H1 (cell line): ENCODE data around the gene KCNG3. TPM values are rescaled to one million over a fixed set of nuclear protein-coding genes. Genes with fewer than 3 reads are reported as not detected.

Source experiments
- CTCF ChIA-PET: fragments of 300-600 bp; sonication (Branson Sonifier 250); formaldehyde crosslinking; loops from one replicate; lab custom pipeline; 2021; ENCODE audit not compliant: partially characterized antibody; lab: Charles Lee
- POLR2A ChIA-PET: fragments of 300-600 bp; sonication (Branson Sonifier 250); formaldehyde crosslinking; loops from one replicate; lab custom pipeline; 2021; ENCODE audit warnings: inconsistent platforms; ENCODE audit not compliant: partially characterized antibody; lab: Charles Lee
- DNase-seq, 2 experiments: peaks; one replicate each; pipeline versions ENCODE4 v3.0.0 to v3.0.0-alpha.2; 2010 to 2022; ENCODE audit warnings: low spot score in 2 of 2, low read depth in 1 of 2, mixed read lengths in 1 of 2
- FAIRE-seq: peaks from 2 replicates; lab custom pipeline; 2011; peaks lifted over from hg19 to GRCh38; lab: Jason Lieb, UNC
- H2AFZ ChIP-seq: 2 replicates; pipeline ENCODE4 v1.8.1; 2012; ENCODE audit warnings: low read length, inconsistent platforms
- H2AK5ac ChIP-seq: 2 replicates; pipeline ENCODE4 v1.6.1; 2013; ENCODE audit warnings: low read depth, low read length
- H2BK120ac ChIP-seq: replicated peaks from 2 replicates; pipeline ENCODE3; 2013; ENCODE audit warnings: low read depth, low read length, inconsistent platforms
- H2BK12ac ChIP-seq: 2 replicates; pipeline ENCODE4 v1.6.1; 2013; ENCODE audit warnings: low read depth, low read length
- H2BK15ac ChIP-seq: 2 replicates; pipeline ENCODE4 v1.6.1; 2013; ENCODE audit warnings: low read length
- H2BK20ac ChIP-seq: 2 replicates; pipeline ENCODE4 v1.6.1; 2013; ENCODE audit warnings: low read length
- H2BK5ac ChIP-seq: 2 replicates; pipeline ENCODE4 v1.6.1; 2013; ENCODE audit warnings: low read depth, low read length
- H3K14ac ChIP-seq: 2 replicates; pipeline ENCODE4 v1.6.1; 2013; ENCODE audit warnings: inconsistent platforms; ENCODE audit not compliant: insufficient read length
- H3K18ac ChIP-seq: 2 replicates; pipeline ENCODE4 v1.6.1; 2013; ENCODE audit warnings: low read length; ENCODE audit errors: extremely low read depth
- H3K23ac ChIP-seq: 2 replicates; pipeline ENCODE4 v1.6.1; 2013; ENCODE audit warnings: inconsistent platforms; ENCODE audit not compliant: insufficient read length
- H3K23me2 ChIP-seq: 2 replicates; pipeline ENCODE4 v1.6.1; 2013; ENCODE audit warnings: low read depth, low read length
- H3K27ac ChIP-seq: 2 replicates; pipeline ENCODE4 v1.6.1; 2011; ENCODE audit warnings: low read depth, low read length, inconsistent platforms
- H3K27me3 ChIP-seq, 4 experiments: replicated peaks in 1 of 4; 1 replicate in 1 of 4; 2 replicates in 3 of 4; pipeline versions ENCODE4 v1.6.1 to v1.8.1; 2011 to 2013; ENCODE audit warnings: low read length in 3 of 4, mild to moderate bottlenecking in 3 of 4, inconsistent platforms in 2 of 4, mixed read lengths in 2 of 4, moderate library complexity in 1 of 4; ENCODE audit not compliant: control insufficient read depth in 3 of 4, insufficient read depth in 3 of 4; ENCODE audit errors: extremely low read depth in 1 of 4
- H3K36me3 ChIP-seq, 4 experiments: 2 replicates each; pipeline versions ENCODE4 v1.6.1 to v1.8.1; 2011 to 2013; ENCODE audit warnings: mild to moderate bottlenecking in 4 of 4, low read length in 3 of 4, moderate library complexity in 2 of 4, control low read depth in 1 of 4, inconsistent platforms in 1 of 4; ENCODE audit not compliant: insufficient read depth in 4 of 4, control insufficient read depth in 2 of 4
- H3K4ac ChIP-seq: replicated peaks from 2 replicates; pipeline ENCODE3; 2013; ENCODE audit warnings: low read length, low read depth, mixed read lengths, inconsistent platforms; ENCODE audit not compliant: insufficient read length
- H3K4me1 ChIP-seq, 4 experiments: replicated peaks in 1 of 4; 1 replicate in 1 of 4; 2 replicates in 3 of 4; pipeline versions ENCODE4 v1.6.1 to v1.8.1; 2011 to 2013; ENCODE audit warnings: low read length in 3 of 4, inconsistent platforms in 2 of 4, mixed read lengths in 1 of 4; ENCODE audit not compliant: insufficient read depth in 4 of 4, control insufficient read depth in 3 of 4
- H3K4me2 ChIP-seq, 2 experiments: 2 replicates each; pipeline versions ENCODE4 v1.6.1 to v1.8.1; 2011 to 2013; ENCODE audit warnings: low read depth in 2 of 2, low read length in 2 of 2, control low read depth in 1 of 2, inconsistent platforms in 1 of 2, mild to moderate bottlenecking in 1 of 2; ENCODE audit not compliant: insufficient read depth in 1 of 2
- H3K4me3 ChIP-seq, 4 experiments: fragments of 200-600, 300-600 bp in 1 of 4; sonication (generic), shearing (Covaris generic), sonication (Bioruptor Twin) in 1 of 4; 2 replicates each; pipeline versions ENCODE4 v1.5.1 to v1.8.1; 2011 to 2016; ENCODE audit warnings: low read length in 4 of 4, low read depth in 3 of 4, control low read depth in 2 of 4, inconsistent platforms in 2 of 4, mild to moderate bottlenecking in 2 of 4, mixed read lengths in 1 of 4, moderate library complexity in 1 of 4; ENCODE audit not compliant: insufficient read depth in 2 of 4; ENCODE audit errors: extremely low read depth in 1 of 4
- H3K56ac ChIP-seq: replicated peaks from 2 replicates; pipeline ENCODE3; 2013; ENCODE audit warnings: low read depth, mild to moderate bottlenecking, mixed read lengths, low read length, inconsistent platforms; ENCODE audit not compliant: insufficient read length
- H3K79me1 ChIP-seq: 2 replicates; pipeline ENCODE4 v1.6.1; 2013; ENCODE audit warnings: low read depth, low read length, control low read depth
- H3K79me2 ChIP-seq, 2 experiments: 2 replicates each; pipeline versions ENCODE4 v1.6.1 to v1.8.1; 2012 to 2013; ENCODE audit warnings: low read length in 2 of 2, mild to moderate bottlenecking in 2 of 2, inconsistent platforms in 1 of 2; ENCODE audit not compliant: insufficient read depth in 2 of 2, control insufficient read depth in 1 of 2
- H3K9ac ChIP-seq, 4 experiments: replicated peaks in 1 of 4; 1 replicate in 1 of 4; 2 replicates in 3 of 4; pipeline versions ENCODE4 v1.6.1 to v1.8.1; 2011 to 2013; ENCODE audit warnings: low read depth in 3 of 4, low read length in 3 of 4, control low read depth in 2 of 4, mild to moderate bottlenecking in 2 of 4, moderate library complexity in 2 of 4, inconsistent platforms in 1 of 4; ENCODE audit errors: extremely low read depth in 1 of 4
- H3K9me3 ChIP-seq, 2 experiments: 2 replicates each; pipeline versions ENCODE4 v1.6.1 to v1.8.1; 2012 to 2013; ENCODE audit warnings: mild to moderate bottlenecking in 2 of 2, moderate library complexity in 2 of 2, control low read depth in 1 of 2, inconsistent platforms in 1 of 2, low read depth in 1 of 2, low read length in 1 of 2, mixed read lengths in 1 of 2; ENCODE audit not compliant: insufficient read depth in 2 of 2
- H4K20me1 ChIP-seq, 2 experiments: replicated peaks in 1 of 2; 2 replicates each; pipeline versions ENCODE3 to v1.8.1; 2011 to 2013; ENCODE audit warnings: inconsistent platforms in 2 of 2, low read length in 2 of 2, mild to moderate bottlenecking in 1 of 2; ENCODE audit not compliant: insufficient read depth in 2 of 2, control insufficient read depth in 1 of 2
- H4K5ac ChIP-seq: 2 replicates; pipeline ENCODE4 v1.6.1; 2013; ENCODE audit warnings: low read length, low read depth, mixed read lengths, inconsistent platforms; ENCODE audit not compliant: insufficient read length
- H4K8ac ChIP-seq: 2 replicates; pipeline ENCODE4 v1.8.0; 2013; ENCODE audit warnings: mild to moderate bottlenecking, moderate library complexity, low read length, inconsistent platforms; ENCODE audit not compliant: insufficient read depth; ENCODE audit errors: extremely low read depth
- H4K91ac ChIP-seq: replicated peaks from 2 replicates; pipeline ENCODE3; 2013; ENCODE audit warnings: low read length, mixed read lengths, inconsistent platforms; ENCODE audit not compliant: insufficient read length
- CBX5 ChIP-seq: fragments of 300-800, 300-1000 bp; sonication (generic); IDR thresholded peaks from 2 replicates; pipeline ENCODE4 v1.7.1; 2016; ENCODE audit warnings: antibody characterized with exemption, low read length, low read depth
- CBX8 ChIP-seq: fragments of 300-800, 300-1000 bp; sonication (generic); IDR thresholded peaks from 2 replicates; pipeline ENCODE4 v1.7.1; 2016; ENCODE audit warnings: low read depth, low read length, borderline replicate concordance
- CREB1 ChIP-seq: IDR thresholded peaks from 2 replicates; pipeline ENCODE4 v1.6.1; 2012; ENCODE audit warnings: inconsistent platforms
- CTBP2 ChIP-seq: IDR thresholded peaks from 2 replicates; pipeline ENCODE4 v1.7.0; 2011; ENCODE audit warnings: borderline replicate concordance, mild to moderate bottlenecking, moderate library complexity, mixed read lengths, low read length; ENCODE audit not compliant: insufficient read depth, insufficient read length
- FOSL1 ChIP-seq: IDR thresholded peaks from 2 replicates; pipeline ENCODE4 v1.6.1; 2011; ENCODE audit warnings: mild to moderate bottlenecking, low read depth, low read length, moderate library complexity; ENCODE audit not compliant: insufficient read depth
- HDAC6 ChIP-seq: IDR thresholded peaks from one replicate; pipeline ENCODE4 v1.7.1; 2012; ENCODE audit warnings: low read depth, mild to moderate bottlenecking, inconsistent platforms, low read length, moderate library complexity
- NANOG ChIP-seq: IDR thresholded peaks from 2 replicates; pipeline ENCODE4 v1.6.1; 2011; ENCODE audit warnings: low read length, low read depth, mild to moderate bottlenecking, inconsistent platforms; ENCODE audit not compliant: insufficient read depth, poor library complexity, severe bottlenecking
- RAD21 ChIP-seq, 2 experiments: IDR thresholded peaks in 1 of 2; conservative IDR thresholded peaks in 1 of 2; 2 replicates each; pipeline ENCODE4 v1.6.1; 2011; ENCODE audit warnings: low read depth in 2 of 2, low read length in 2 of 2, improper control_type of control experiment in 1 of 2, inconsistent platforms in 1 of 2, mild to moderate bottlenecking in 1 of 2, moderate library complexity in 1 of 2
- RFX5 ChIP-seq: IDR thresholded peaks from 2 replicates; pipeline ENCODE4 v1.6.1; 2011; ENCODE audit warnings: low read depth, low read length, improper control_type of control experiment, borderline replicate concordance
- SUZ12 ChIP-seq: fragments of 200-600 bp; sonication (generic); IDR thresholded peaks from 2 replicates; pipeline ENCODE4 v1.6.1; 2012; ENCODE audit warnings: mild to moderate bottlenecking, inconsistent platforms, low read length, moderate library complexity, mixed read lengths
- TBP ChIP-seq: IDR thresholded peaks from 2 replicates; pipeline ENCODE4 v1.6.1; 2011; ENCODE audit warnings: low read depth, low read length, improper control_type of control experiment
- WGBS, 2 experiments: shearing (Covaris generic) in 1 of 2; methylation state at CpG; one replicate each; pipeline versions ENCODE4 v1.1.6 to v1.1.7; 2013 to 2015; ENCODE audit warnings: low lambda C conversion rate in 2 of 2, mixed read lengths in 2 of 2, inconsistent platforms in 1 of 2, low coverage in 1 of 2, missing lambda C conversion rate in 1 of 2; ENCODE audit not compliant: insufficient replicate concordance in 2 of 2, insufficient coverage in 1 of 2, insufficient read length in 1 of 2; ENCODE audit errors: extremely low coverage in 1 of 2, missing lambda C conversion rate in 1 of 2; 5-methylcytosine and 5-hydroxymethylcytosine counted together
- polyA plus RNA-seq, 7 experiments: library from polyadenylated mRNA; depleted of rRNA in 3 of 7; stranded (reverse) in 5 of 7; unstranded in 2 of 7; fragments of >200 nt in 5 of 7; fragments of 200-250 nt in 2 of 7; gene quantifications; 1 replicate in 5 of 7; 2 replicates in 1 of 7; 4 replicates in 1 of 7; pipeline versions ENCODE4 v1.2.1 to v1.2.3, GENCODE V29; 2011 to 2013; ENCODE audit warnings: missing spikeins in 2 of 7, mixed read lengths in 2 of 7
- total RNA-seq: library from RNA; stranded (reverse); fragmentation: NEBNext Ultra II Directional; extraction: Animal tissue kit (Norgen Biotek cat#: 25700); gene quantifications from 2 replicates; pipeline ENCODE4 v1.2.1, GENCODE V29; 2021

Gene KCNG3
- total and polyA plus RNA-seq, 2 of the 8 experiments (the other 6 are each of a cell fraction or from before 2014, with no cell fraction given): 8.1 to 21.3 TPM

- peaks cover 11% of the 10 kb centered on the region for H3K79me1 ChIP-seq
- no peak overlapping the region for H3K23ac ChIP-seq
- H3K27ac ChIP-seq: no peak overlapping the region
- peaks cover 4% of the 10 kb centered on the region; the same call in 1 of the 2 replicates for H3K23me2 ChIP-seq
- DNase-seq: no peak
- peaks cover 0 to 5% (median 3%) of the 10 kb centered on the region in 4 experiments; a peak in 4 of 7 replicates for H3K4me1 ChIP-seq
- 0 out of 2 replicates have a peak overlapping the region, but pooled peaks have one; percentile 69 for H2AK5ac ChIP-seq
- no peak overlapping the region for H3K9ac ChIP-seq
- no peak overlapping the region for H4K8ac ChIP-seq
- 98% methylated on average over 7 of the region's 7 CpGs; no CpG with 5 or more reads in 1 of the 2 experiments for WGBS, 2 experiments
- H3K79me2 ChIP-seq: peaks cover 65 to 98% of the 10 kb centered on the region in 2 experiments
- peak overlapping the region in 1 of 2 experiments; percentile 54; a peak in 1 of 4 replicates for H3K4me2 ChIP-seq
- H2BK5ac ChIP-seq: no peak overlapping the region
- H3K4me3 ChIP-seq: no peak overlapping the region; a peak in 1 of 8 replicates
- no peak overlapping the region for H4K91ac ChIP-seq
- peaks cover 0 to 58% (median 0%) of the 10 kb centered on the region in 4 experiments; a peak in 3 of 8 replicates for H3K36me3 ChIP-seq
- peaks cover 21 to 22% of the 10 kb centered on the region in 2 experiments for H4K20me1 ChIP-seq
- no peak overlapping the region for H2AFZ ChIP-seq
- no peak overlapping the region for H2BK15ac ChIP-seq
- H3K4ac ChIP-seq: no peak overlapping the region
- no peak overlapping the region for H4K5ac ChIP-seq
- no peak overlapping the region for H3K18ac ChIP-seq
- H3K9me3 ChIP-seq: no peaks in the 10 kb centered on the region
- H2BK12ac ChIP-seq: no peak overlapping the region
- H2BK20ac ChIP-seq: no peak overlapping the region
- CTCF ChIA-PET: interaction anchor here (0.9 to 2.0 kb wide), 6 partner anchors 9 to 176 kb away, joined by 3 to 5 read pairs (median 4); no protein-coding TSS in a partner anchor
- H2BK120ac ChIP-seq: no peak overlapping the region
- no peaks in the 10 kb centered on the region for H3K27me3 ChIP-seq
- POLR2A ChIA-PET: interaction anchor here (1.3 kb wide), 1 partner anchor 19 kb away, joined by 3 read pairs; no protein-coding TSS in a partner anchor
- FAIRE-seq: no peak
- no peak overlapping the region for H3K56ac ChIP-seq
- no peak overlapping the region for H3K14ac ChIP-seq
- TF ChIP-seq CTBP2: no peak
- TF ChIP-seq CBX5: no peak
- no peak for TF ChIP-seq HDAC6
- no peak for TF ChIP-seq SUZ12
- no peak for TF ChIP-seq FOSL1
- no peak for TF ChIP-seq RFX5
- TF ChIP-seq TBP: no peak
- TF ChIP-seq NANOG: no peak
- TF ChIP-seq CREB1: no peak
- TF ChIP-seq RAD21 (IDR thresholded peaks at IDR 0.05 in 1 of 2, conservative IDR thresholded peaks at IDR 0.05 in 1 of 2; ENCODE audit: low read depth in 2 of 2, low read length in 2 of 2): no peak
- TF ChIP-seq CBX8: no peak
Measured at GRCh38 chr2:42486145-42486906, 7.5 kb downstream of the KCNG3 start.
